Globus pallidus (tissue), 1 donor: Measurements from ENCODE around the gene C2.
"Not testable (repeated sequence)": the region's sequence is repeated elsewhere in the genome, so short reads cannot be mapped to it uniquely, and the experiment has no call there.

ENCODE experiments used
- DNase-seq: peaks from one replicate; pipeline ENCODE4 v3.0.0-alpha.2; 2015; ENCODE audit warnings: low spot score

Gene C2

GRCh38 chr6:31958412-31958740 is 30.9 kb downstream of the C2 start:
- DNase-seq, result peak; percentile 20

GRCh38 chr6:31958741-31959739 is 31.5 kb downstream of the C2 start, which contains the start of the genes NELFE and SKIC2:
NELFE (minus strand) TSS chr6:31958971; CDS start chr6:31958446, 525 bp downstream.
SKIC2 (plus strand) TSS chr6:31959175; CDS start chr6:31959193, 18 bp downstream.
- DNase-seq, result peak; percentile 99

- DNase-seq, result no peak
Observed at GRCh38 chr6:31961616-31962015, 34.1 kb downstream of the C2 start.

GRCh38 chr6:31963921-31964320 is 36.4 kb downstream of the C2 start:
- no peak for DNase-seq

GRCh38 chr6:31965700-31966099 is 38.2 kb downstream of the C2 start:
- DNase-seq, result no peak

GRCh38 chr6:31966506-31966905 is 39.0 kb downstream of the C2 start:
- no peak for DNase-seq

GRCh38 chr6:31966997-31967925 is 39.7 kb downstream of the C2 start:
- no peak for DNase-seq

- DNase-seq, result no peak
Observed at GRCh38 chr6:31967926-31968320, 40.4 kb downstream of the C2 start.

GRCh38 chr6:31968326-31968725 is 40.8 kb downstream of the C2 start:
- DNase-seq, result no peak

GRCh38 chr6:31968791-31969711 is 41.5 kb downstream of the C2 start:
- DNase-seq, result no peak

GRCh38 chr6:31969712-31970603 is 42.4 kb downstream of the C2 start:
- no peak for DNase-seq

- DNase-seq, result no peak
Observed at GRCh38 chr6:31970604-31971271, 43.2 kb downstream of the C2 start.

GRCh38 chr6:31971279-31971992 is 43.9 kb downstream of the C2 start:
- no peak for DNase-seq

- peak; percentile 96 for DNase-seq
Observed at GRCh38 chr6:31971993-31972708, 44.6 kb downstream of the C2 start, which contains the start of gene DXO. DXO (minus strand) TSS chr6:31972138; CDS start chr6:31971675, 463 bp downstream.

- DNase-seq, result no peak
Observed at GRCh38 chr6:31972709-31973350, 45.3 kb downstream of the C2 start.

- not testable (repeated sequence) for DNase-seq
Observed at GRCh38 chr6:31976065-31976464, 48.5 kb downstream of the C2 start.

GRCh38 chr6:31977816-31978431 is 50.4 kb downstream of the C2 start:
- DNase-seq, result no peak
